DOHH2 (cell line): ENCODE results near the gene FXR2.

Experiments used
- H3F3A ChIP-seq: fragments of 200-600 bp; sonication (generic), shearing (Covaris generic); 2 replicates; pipeline ENCODE4 v1.6.0; 2016; ENCODE audit warnings: antibody characterized with exemption, mild to moderate bottlenecking; ENCODE audit not compliant: control insufficient read depth, insufficient read depth
- H3K27ac ChIP-seq: fragments of 200-600 bp; sonication (generic); 2 replicates; pipeline ENCODE4 v1.5.1; 2014; ENCODE audit warnings: low read depth, mild to moderate bottlenecking, low read length, moderate library complexity
- H3K27me3 ChIP-seq: fragments of 200-600 bp; sonication (generic); 2 replicates; pipeline ENCODE4 v1.6.1; 2014; ENCODE audit warnings: mild to moderate bottlenecking, low read length, mixed read lengths; ENCODE audit not compliant: control insufficient read depth
- H3K36me3 ChIP-seq: fragments of 200-600 bp; sonication (generic); 2 replicates; pipeline ENCODE4 v1.6.1; 2014; ENCODE audit warnings: mild to moderate bottlenecking, low read length, moderate library complexity, mixed read lengths; ENCODE audit not compliant: control insufficient read depth
- H3K4me1 ChIP-seq: fragments of 200-600 bp; sonication (generic); 2 replicates; pipeline ENCODE4 v1.6.1; 2014; ENCODE audit warnings: mild to moderate bottlenecking, low read length, mixed read lengths; ENCODE audit not compliant: control insufficient read depth
- H3K4me2 ChIP-seq: fragments of 200-600 bp; sonication (generic); 2 replicates; pipeline ENCODE4 v1.6.0; 2014; ENCODE audit warnings: mild to moderate bottlenecking, low read length, moderate library complexity
- H3K4me3 ChIP-seq: fragments of 200-600 bp; sonication (generic); 2 replicates; pipeline ENCODE4 v1.5.1; 2014; ENCODE audit warnings: mild to moderate bottlenecking, low read length, mixed read lengths
- H3K79me2 ChIP-seq: fragments of 200-600 bp; sonication (generic); 2 replicates; pipeline ENCODE4 v1.6.1; 2014; ENCODE audit warnings: mild to moderate bottlenecking, low read length, mixed read lengths; ENCODE audit not compliant: control insufficient read depth
- H3K9me2 ChIP-seq: fragments of 200-600 bp; sonication (generic); replicated peaks from 2 replicates; pipeline ENCODE4 v1.6.1; 2014; ENCODE audit warnings: mild to moderate bottlenecking, low read length, mixed read lengths; ENCODE audit not compliant: control insufficient read depth
- H3K9me3 ChIP-seq: fragments of 200-600 bp; sonication (generic); 2 replicates; pipeline ENCODE4 v1.6.1; 2014; ENCODE audit warnings: antibody characterized with exemption, low read length, mixed read lengths; ENCODE audit not compliant: control insufficient read depth, insufficient read depth
- H4K20me1 ChIP-seq: fragments of 200-600 bp; sonication (generic); 2 replicates; pipeline ENCODE4 v1.6.0; 2014; ENCODE audit warnings: low read depth, mild to moderate bottlenecking, antibody characterized with exemption, low read length, moderate library complexity; ENCODE audit not compliant: control insufficient read depth, insufficient read depth
- EZH2phosphoT487 ChIP-seq: fragments of 200-600 bp; sonication (generic); IDR thresholded peaks from 2 replicates; pipeline ENCODE4 v1.6.1; 2017; ENCODE audit warnings: borderline replicate concordance, mild to moderate bottlenecking, antibody characterized with exemption, low read length, moderate library complexity, mixed read lengths
- TF ChIP-seq, protein P1 (sequence below): fragments of 200-600 bp; sonication (generic); IDR thresholded peaks from one replicate; pipeline ENCODE4 v1.5.1; 2014; ENCODE audit warnings: antibody characterized with exemption, mild to moderate bottlenecking, low read depth, low read length; ENCODE audit not compliant: poor library complexity, severe bottlenecking

FXR2 gene

GRCh38 chr17:7587420-7588151 is 27.1 kb downstream of the FXR2 start:
- Histone ChIP-seq H3K4me1 (peaks cover 23% of the 10 kb centered on the region), H3K79me2 (peaks cover 36% of the 10 kb centered on the region), H3K27ac (no peak overlapping the region)

DNA sequence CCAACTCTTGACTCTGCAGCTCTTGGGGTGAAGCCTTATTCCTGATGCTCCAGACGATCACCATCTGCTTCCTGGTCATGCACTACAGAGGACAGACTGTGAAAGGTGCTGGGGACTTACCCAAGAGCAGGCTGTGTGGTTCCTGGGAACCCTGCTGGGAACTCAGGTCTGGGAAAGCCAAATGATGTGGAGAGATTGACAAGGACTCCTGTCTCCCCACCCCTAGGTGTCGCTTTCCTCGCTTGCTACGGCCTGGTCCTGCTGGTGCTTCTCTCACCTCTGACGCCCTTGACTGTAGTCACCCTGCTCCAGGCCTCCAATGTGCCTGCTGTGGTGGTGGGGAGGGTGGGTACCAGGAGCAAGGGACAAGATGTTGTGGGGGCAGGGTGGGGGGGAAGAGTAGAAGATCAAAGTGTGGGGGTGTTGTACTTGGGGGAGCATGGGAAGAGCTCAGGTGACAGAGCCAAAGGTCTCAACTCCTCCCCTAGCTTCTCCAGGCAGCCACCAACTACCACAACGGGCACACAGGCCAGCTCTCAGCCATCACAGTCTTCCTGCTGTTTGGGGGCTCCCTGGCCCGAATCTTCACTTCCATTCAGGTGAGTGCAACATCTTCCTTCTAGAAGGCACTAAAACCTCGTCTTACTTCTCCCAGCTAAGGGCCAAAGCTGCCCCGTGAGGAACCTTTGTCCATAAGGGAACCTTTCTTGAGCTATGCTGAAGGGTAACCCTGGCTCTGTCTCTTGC is 27.9 kb downstream of the FXR2 start:
- peaks cover 30% of the 10 kb centered on the region for H3K4me1 ChIP-seq
- peaks cover 42% of the 10 kb centered on the region for H3K79me2 ChIP-seq
- peaks cover 75% of the 10 kb centered on the region for H3K36me3 ChIP-seq
- no peaks in the 10 kb centered on the region for H3K9me3 ChIP-seq
- H3K27me3 ChIP-seq = no peaks in the 10 kb centered on the region
- no peaks in the 10 kb centered on the region for H4K20me1 ChIP-seq
- no peak overlapping the region for H3K27ac ChIP-seq
- H3K4me3 ChIP-seq = no peak overlapping the region
- peaks cover 3% of the 10 kb centered on the region; the same call in 1 of the 2 replicates for H3F3A ChIP-seq
- no peak for TF ChIP-seq EZH2phosphoT487
- TF ChIP-seq, protein P1, sequence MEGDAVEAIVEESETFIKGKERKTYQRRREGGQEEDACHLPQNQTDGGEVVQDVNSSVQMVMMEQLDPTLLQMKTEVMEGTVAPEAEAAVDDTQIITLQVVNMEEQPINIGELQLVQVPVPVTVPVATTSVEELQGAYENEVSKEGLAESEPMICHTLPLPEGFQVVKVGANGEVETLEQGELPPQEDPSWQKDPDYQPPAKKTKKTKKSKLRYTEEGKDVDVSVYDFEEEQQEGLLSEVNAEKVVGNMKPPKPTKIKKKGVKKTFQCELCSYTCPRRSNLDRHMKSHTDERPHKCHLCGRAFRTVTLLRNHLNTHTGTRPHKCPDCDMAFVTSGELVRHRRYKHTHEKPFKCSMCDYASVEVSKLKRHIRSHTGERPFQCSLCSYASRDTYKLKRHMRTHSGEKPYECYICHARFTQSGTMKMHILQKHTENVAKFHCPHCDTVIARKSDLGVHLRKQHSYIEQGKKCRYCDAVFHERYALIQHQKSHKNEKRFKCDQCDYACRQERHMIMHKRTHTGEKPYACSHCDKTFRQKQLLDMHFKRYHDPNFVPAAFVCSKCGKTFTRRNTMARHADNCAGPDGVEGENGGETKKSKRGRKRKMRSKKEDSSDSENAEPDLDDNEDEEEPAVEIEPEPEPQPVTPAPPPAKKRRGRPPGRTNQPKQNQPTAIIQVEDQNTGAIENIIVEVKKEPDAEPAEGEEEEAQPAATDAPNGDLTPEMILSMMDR = no peak
- no peaks in the 10 kb centered on the region for H3K9me2 ChIP-seq
- H3K4me2 ChIP-seq = no peak overlapping the region

More at GRCh38 chr17:7587420-7588151, 27.1 kb downstream of the FXR2 start:
- Histone ChIP-seq H3K9me2 (no peaks in the 10 kb centered on the region), H3K36me3 (peaks cover 77% of the 10 kb centered on the region), H3K4me2 (no peak overlapping the region), H3K27me3 (no peaks in the 10 kb centered on the region), H4K20me1 (no peaks in the 10 kb centered on the region), H3K9me3 (no peaks in the 10 kb centered on the region), H3F3A (peaks cover 3% of the 10 kb centered on the region; the same call in 1 of the 2 replicates), H3K4me3 (no peak overlapping the region)
- TF ChIP-seq EZH2phosphoT487 = no peak
- TF ChIP-seq, protein P1 = no peak

GRCh38 chr17:7583253-7584109 is 31.2 kb downstream of the FXR2 start, which contains the start of gene MPDU1:
TSS of gene MPDU1 (plus strand) at chr17:7583852. CDS start at chr17:7583863, 11 bp downstream.
- Histone ChIP-seq H3K27me3 (no peaks in the 10 kb centered on the region), H3K79me2 (peaks cover 42% of the 10 kb centered on the region), H3K9me2 (no peaks in the 10 kb centered on the region), H3K36me3 (peaks cover 73% of the 10 kb centered on the region), H3K9me3 (no peaks in the 10 kb centered on the region), H4K20me1 (no peaks in the 10 kb centered on the region), H3K27ac (peak within 1 kb of the TSS; percentile 82), H3K4me1 (peaks cover 47% of the 10 kb centered on the region), H3K4me2 (peak within 1 kb of the TSS; percentile 85), H3F3A (peaks cover 23% of the 10 kb centered on the region), H3K4me3 (peak within 1 kb of the TSS; percentile 93)
- TF ChIP-seq, protein P1 = peak; percentile 29
- TF ChIP-seq EZH2phosphoT487 = no peak
